ENCODE measurements around the gene ORAI3.

ORAI3 gene

DNA sequence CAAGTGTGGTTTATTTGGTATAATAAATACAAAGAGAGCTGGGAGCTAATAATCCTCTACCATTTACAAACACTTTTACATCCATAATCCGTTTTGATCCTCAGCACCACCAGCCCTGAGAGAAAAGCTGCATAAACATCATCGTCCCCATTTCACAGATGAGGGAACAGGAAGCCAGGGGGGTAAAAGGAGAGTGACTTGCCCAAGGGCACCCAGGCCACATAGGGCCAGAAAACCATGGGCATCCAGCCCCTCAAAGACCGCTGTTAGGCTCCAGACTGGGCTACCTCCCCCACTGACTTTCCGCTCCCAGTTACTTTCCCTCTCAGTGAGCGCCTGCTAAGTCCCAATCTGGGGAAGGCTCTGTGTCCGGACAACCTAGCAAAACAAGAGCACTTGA is 54.9 kb downstream of the ORAI3 start:
- POLR2A ChIA-PET: no interaction called here
- DNase-seq (ENCODE audit: low read depth, low spot score): no peak
- H3K4me3 ChIP-seq (ENCODE audit: low read depth, low read length): no peak overlapping the region
- TF ChIP-seq, protein P1, sequence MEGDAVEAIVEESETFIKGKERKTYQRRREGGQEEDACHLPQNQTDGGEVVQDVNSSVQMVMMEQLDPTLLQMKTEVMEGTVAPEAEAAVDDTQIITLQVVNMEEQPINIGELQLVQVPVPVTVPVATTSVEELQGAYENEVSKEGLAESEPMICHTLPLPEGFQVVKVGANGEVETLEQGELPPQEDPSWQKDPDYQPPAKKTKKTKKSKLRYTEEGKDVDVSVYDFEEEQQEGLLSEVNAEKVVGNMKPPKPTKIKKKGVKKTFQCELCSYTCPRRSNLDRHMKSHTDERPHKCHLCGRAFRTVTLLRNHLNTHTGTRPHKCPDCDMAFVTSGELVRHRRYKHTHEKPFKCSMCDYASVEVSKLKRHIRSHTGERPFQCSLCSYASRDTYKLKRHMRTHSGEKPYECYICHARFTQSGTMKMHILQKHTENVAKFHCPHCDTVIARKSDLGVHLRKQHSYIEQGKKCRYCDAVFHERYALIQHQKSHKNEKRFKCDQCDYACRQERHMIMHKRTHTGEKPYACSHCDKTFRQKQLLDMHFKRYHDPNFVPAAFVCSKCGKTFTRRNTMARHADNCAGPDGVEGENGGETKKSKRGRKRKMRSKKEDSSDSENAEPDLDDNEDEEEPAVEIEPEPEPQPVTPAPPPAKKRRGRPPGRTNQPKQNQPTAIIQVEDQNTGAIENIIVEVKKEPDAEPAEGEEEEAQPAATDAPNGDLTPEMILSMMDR (IDR thresholded peaks at IDR 0.05; ENCODE audit: insufficient read depth, low read length, missing control alignments): no peak
- CTCF ChIA-PET: interaction anchor here (1.2 to 1.4 kb wide), 2 partner anchors 10 to 19 kb away, joined by 3 to 6 read pairs; partner anchors contain the start of gene HSD3B7
